GM23338 (cell line): Measurements from ENCODE around the gene BRDT. TPM values are rescaled to one million over a fixed set of nuclear protein-coding genes. Genes with fewer than 3 reads are reported as not detected.

ENCODE experiments used
- ATAC-seq: fragments of 200-7000 bp; cut with Tn5 transposase; 3 replicates; pipeline ENCODE4 v1.9.1; 2020
- DNase-seq: peaks from one replicate; pipeline ENCODE4 v3.0.0-alpha.2; 2015; ENCODE audit warnings: low spot score
- H2AFZ ChIP-seq: fragments of 200-600 bp; sonication (generic); 2 replicates; pipeline ENCODE4 v1.8.0; 2016; ENCODE audit warnings: antibody characterized with exemption, mild to moderate bottlenecking, moderate library complexity
- H3F3A ChIP-seq: fragments of 200-600 bp; sonication (generic); replicated peaks from 2 replicates; pipeline ENCODE4 v1.8.0; 2017; ENCODE audit warnings: antibody characterized with exemption, mixed run types, low read depth
- H3K27ac ChIP-seq: fragments of 200-600 bp; sonication (generic); 2 replicates; pipeline ENCODE4 v1.6.1; 2016; ENCODE audit warnings: low read depth
- H3K27me3 ChIP-seq: fragments of 200-600 bp; sonication (generic); 2 replicates; pipeline ENCODE4 v1.8.0; 2016; ENCODE audit warnings: mild to moderate bottlenecking, mixed run types, moderate library complexity; ENCODE audit not compliant: insufficient read depth
- H3K36me3 ChIP-seq: fragments of 200-600 bp; sonication (generic); 2 replicates; pipeline ENCODE4 v1.8.0; 2016; ENCODE audit warnings: mild to moderate bottlenecking; ENCODE audit not compliant: insufficient read depth
- H3K4me1 ChIP-seq: fragments of 200-600 bp; sonication (generic); 2 replicates; pipeline ENCODE4 v1.8.0; 2016; ENCODE audit warnings: mild to moderate bottlenecking, moderate library complexity; ENCODE audit not compliant: insufficient read depth
- H3K4me2 ChIP-seq: fragments of 200-600 bp; sonication (generic); 2 replicates; pipeline ENCODE4 v1.7.1; 2017; ENCODE audit warnings: mixed run types
- H3K4me3 ChIP-seq: fragments of 200-600 bp; sonication (generic); 2 replicates; pipeline ENCODE4 v1.6.1; 2016; ENCODE audit warnings: mixed run types
- H3K79me2 ChIP-seq: fragments of 200-600 bp; sonication (generic); replicated peaks from 2 replicates; pipeline ENCODE4 v1.8.0; 2017; ENCODE audit warnings: mild to moderate bottlenecking; ENCODE audit not compliant: insufficient read depth
- H3K9me2 ChIP-seq: fragments of 200-600 bp; sonication (generic); 2 replicates; pipeline ENCODE4 v1.8.0; 2017; ENCODE audit not compliant: insufficient read depth
- H4K20me1 ChIP-seq: fragments of 200-600 bp; sonication (generic); replicated peaks from 2 replicates; pipeline ENCODE4 v1.8.0; 2017; ENCODE audit warnings: mild to moderate bottlenecking; ENCODE audit not compliant: insufficient read depth
- H3K27ac Mint-ChIP-seq: 2 replicates; pipeline ENCODE4 v1.8.0; 2020; ENCODE audit warnings: inconsistent platforms, mild to moderate bottlenecking, moderate library complexity, mixed read lengths
- H3K27me3 Mint-ChIP-seq: 3 replicates; pipeline ENCODE4 v1.8.0; 2022; ENCODE audit warnings: low read depth, mild to moderate bottlenecking, moderate library complexity, mixed read lengths, inconsistent platforms; ENCODE audit not compliant: insufficient read depth, poor library complexity
- H3K36me3 Mint-ChIP-seq: 3 replicates; pipeline ENCODE4 v1.8.0; 2021; ENCODE audit warnings: low read depth, mild to moderate bottlenecking, inconsistent platforms, moderate library complexity, mixed read lengths
- H3K4me1 Mint-ChIP-seq: 3 replicates; pipeline ENCODE4 v1.8.0; 2020; ENCODE audit warnings: mild to moderate bottlenecking, inconsistent platforms, mixed read lengths
- H3K4me3 Mint-ChIP-seq: 3 replicates; pipeline ENCODE4 v1.8.0; 2021; ENCODE audit warnings: moderate library complexity, mild to moderate bottlenecking, inconsistent platforms, mixed read lengths
- H3K9me3 Mint-ChIP-seq: 3 replicates; pipeline ENCODE4 v1.8.0; 2020; ENCODE audit warnings: moderate library complexity, mild to moderate bottlenecking, inconsistent platforms, mixed read lengths
- CREB1 ChIP-seq: fragments of 250-450 bp; sonication (Bioruptor Pico); IDR thresholded peaks from 2 replicates; pipeline ENCODE4 v1.5.0; 2020; ENCODE audit warnings: low read depth, mild to moderate bottlenecking, moderate library complexity
- ETS1 ChIP-seq: IDR thresholded peaks from 2 replicates; pipeline ENCODE4 v1.6.1; 2016; ENCODE audit warnings: antibody characterized with exemption
- EZH2 ChIP-seq: fragments of 200-600 bp; sonication (generic); IDR thresholded peaks from one replicate; pipeline ENCODE4 v1.8.0; 2017; ENCODE audit warnings: antibody characterized with exemption, mild to moderate bottlenecking, low read depth; ENCODE audit not compliant: unreplicated experiment
- EZH2phosphoT487 ChIP-seq: fragments of 200-600 bp; sonication (generic); IDR thresholded peaks from one replicate; pipeline ENCODE4 v1.8.1; 2018; ENCODE audit warnings: antibody characterized with exemption; ENCODE audit not compliant: unreplicated experiment
- JUNB ChIP-seq: IDR thresholded peaks from one replicate; pipeline ENCODE4 v1.6.1; 2016; ENCODE audit warnings: antibody characterized with exemption; ENCODE audit not compliant: unreplicated experiment
- NANOG ChIP-seq: IDR thresholded peaks from 2 replicates; pipeline ENCODE4 v1.6.1; 2016; ENCODE audit warnings: antibody characterized with exemption, borderline replicate concordance
- POLR2AphosphoS5 ChIP-seq: IDR thresholded peaks from 2 replicates; pipeline ENCODE4 v1.6.1; 2016; ENCODE audit warnings: antibody characterized with exemption, low read depth
- STAT1 ChIP-seq: IDR thresholded peaks from one replicate; pipeline ENCODE4 v1.6.1; 2016; ENCODE audit warnings: antibody characterized with exemption; ENCODE audit not compliant: unreplicated experiment
- ZNF114 ChIP-seq: fragments of 250-450 bp; sonication (Bioruptor Pico); IDR thresholded peaks from 2 replicates; pipeline ENCODE4 v1.5.0; 2020; ENCODE audit warnings: mild to moderate bottlenecking, moderate library complexity
- ZNF331 ChIP-seq: fragments of 250-450 bp; sonication (Bioruptor Pico); IDR thresholded peaks from 2 replicates; pipeline ENCODE4 v1.5.0; 2020; ENCODE audit warnings: low read depth, mild to moderate bottlenecking, moderate library complexity
- polyA plus RNA-seq: library from polyadenylated mRNA; unstranded; fragments of >200 nt; fragmentation: Nextera tagmentation; extraction: Ambion mirVana; gene quantifications from 2 replicates; pipeline ENCODE4 v1.2.1, GENCODE V29; 2016
- total RNA-seq: library from RNA; depleted of rRNA; stranded (reverse); fragments of >200 nt; shearing (Covaris generic); gene quantifications from 2 replicates; pipeline ENCODE4 v1.2.3, GENCODE V29; 2014
- TF ChIP-seq, protein P1 (sequence below): IDR thresholded peaks from one replicate; pipeline ENCODE4 v1.6.1; 2018; ENCODE audit warnings: antibody characterized with exemption; ENCODE audit not compliant: unreplicated experiment
- TF ChIP-seq, protein P2 (sequence below): fragments of 250-450 bp; sonication (Bioruptor Pico); IDR thresholded peaks from 2 replicates; pipeline ENCODE4 v1.5.0; 2020; ENCODE audit warnings: mild to moderate bottlenecking, moderate library complexity
- TF ChIP-seq, protein P3 (sequence below), 2 experiments: fragments of 200-600 bp in 1 of 2; sonication (generic) in 1 of 2; conservative IDR thresholded peaks; 2 replicates each; pipeline versions ENCODE4 v1.5.1 to v1.6.1; 2016 to 2017; ENCODE audit warnings: antibody characterized with exemption in 2 of 2, low read depth in 2 of 2, mild to moderate bottlenecking in 2 of 2, moderate library complexity in 1 of 2

Gene BRDT
- total and polyA plus RNA-seq, 2 experiments from 2014 or later, result 0.58 to 0.80 TPM

- Mint-ChIP-seq H3K36me3 (no peaks in the 10 kb centered on the region), H3K9me3 (no peaks in the 10 kb centered on the region; the same call in 2 of the 3 replicates), H3K27me3 (peaks cover 1% of the 10 kb centered on the region), H3K27ac (no peak overlapping the region), H3K4me1 (no peaks in the 10 kb centered on the region), H3K4me3 (no peak overlapping the region)
- Histone ChIP-seq H2AFZ (no peak overlapping the region), H3K79me2 (no peaks in the 10 kb centered on the region), H3K9me2 (no peaks in the 10 kb centered on the region), H3K4me1 (no peaks in the 10 kb centered on the region), H3K4me3 (no peak overlapping the region), H3F3A (no peaks in the 10 kb centered on the region), H3K36me3 (no peaks in the 10 kb centered on the region), H3K27me3 (no peaks in the 10 kb centered on the region), H3K27ac (no peak overlapping the region), H3K4me2 (no peak overlapping the region), H4K20me1 (no peaks in the 10 kb centered on the region)
- TF ChIP-seq STAT1, result no peak
- TF ChIP-seq ZNF114 (CRISPR knock-in tag), result no peak
- TF ChIP-seq NANOG, result no peak
- no peak for TF ChIP-seq JUNB
- no peak for TF ChIP-seq CREB1 (CRISPR knock-in tag)
- no peak for TF ChIP-seq EZH2
- no peak for TF ChIP-seq ETS1
- TF ChIP-seq POLR2AphosphoS5, result no peak
- TF ChIP-seq, protein P1, sequence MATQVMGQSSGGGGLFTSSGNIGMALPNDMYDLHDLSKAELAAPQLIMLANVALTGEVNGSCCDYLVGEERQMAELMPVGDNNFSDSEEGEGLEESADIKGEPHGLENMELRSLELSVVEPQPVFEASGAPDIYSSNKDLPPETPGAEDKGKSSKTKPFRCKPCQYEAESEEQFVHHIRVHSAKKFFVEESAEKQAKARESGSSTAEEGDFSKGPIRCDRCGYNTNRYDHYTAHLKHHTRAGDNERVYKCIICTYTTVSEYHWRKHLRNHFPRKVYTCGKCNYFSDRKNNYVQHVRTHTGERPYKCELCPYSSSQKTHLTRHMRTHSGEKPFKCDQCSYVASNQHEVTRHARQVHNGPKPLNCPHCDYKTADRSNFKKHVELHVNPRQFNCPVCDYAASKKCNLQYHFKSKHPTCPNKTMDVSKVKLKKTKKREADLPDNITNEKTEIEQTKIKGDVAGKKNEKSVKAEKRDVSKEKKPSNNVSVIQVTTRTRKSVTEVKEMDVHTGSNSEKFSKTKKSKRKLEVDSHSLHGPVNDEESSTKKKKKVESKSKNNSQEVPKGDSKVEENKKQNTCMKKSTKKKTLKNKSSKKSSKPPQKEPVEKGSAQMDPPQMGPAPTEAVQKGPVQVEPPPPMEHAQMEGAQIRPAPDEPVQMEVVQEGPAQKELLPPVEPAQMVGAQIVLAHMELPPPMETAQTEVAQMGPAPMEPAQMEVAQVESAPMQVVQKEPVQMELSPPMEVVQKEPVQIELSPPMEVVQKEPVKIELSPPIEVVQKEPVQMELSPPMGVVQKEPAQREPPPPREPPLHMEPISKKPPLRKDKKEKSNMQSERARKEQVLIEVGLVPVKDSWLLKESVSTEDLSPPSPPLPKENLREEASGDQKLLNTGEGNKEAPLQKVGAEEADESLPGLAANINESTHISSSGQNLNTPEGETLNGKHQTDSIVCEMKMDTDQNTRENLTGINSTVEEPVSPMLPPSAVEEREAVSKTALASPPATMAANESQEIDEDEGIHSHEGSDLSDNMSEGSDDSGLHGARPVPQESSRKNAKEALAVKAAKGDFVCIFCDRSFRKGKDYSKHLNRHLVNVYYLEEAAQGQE, result no peak
- no peak for TF ChIP-seq EZH2phosphoT487
- TF ChIP-seq, protein P2, sequence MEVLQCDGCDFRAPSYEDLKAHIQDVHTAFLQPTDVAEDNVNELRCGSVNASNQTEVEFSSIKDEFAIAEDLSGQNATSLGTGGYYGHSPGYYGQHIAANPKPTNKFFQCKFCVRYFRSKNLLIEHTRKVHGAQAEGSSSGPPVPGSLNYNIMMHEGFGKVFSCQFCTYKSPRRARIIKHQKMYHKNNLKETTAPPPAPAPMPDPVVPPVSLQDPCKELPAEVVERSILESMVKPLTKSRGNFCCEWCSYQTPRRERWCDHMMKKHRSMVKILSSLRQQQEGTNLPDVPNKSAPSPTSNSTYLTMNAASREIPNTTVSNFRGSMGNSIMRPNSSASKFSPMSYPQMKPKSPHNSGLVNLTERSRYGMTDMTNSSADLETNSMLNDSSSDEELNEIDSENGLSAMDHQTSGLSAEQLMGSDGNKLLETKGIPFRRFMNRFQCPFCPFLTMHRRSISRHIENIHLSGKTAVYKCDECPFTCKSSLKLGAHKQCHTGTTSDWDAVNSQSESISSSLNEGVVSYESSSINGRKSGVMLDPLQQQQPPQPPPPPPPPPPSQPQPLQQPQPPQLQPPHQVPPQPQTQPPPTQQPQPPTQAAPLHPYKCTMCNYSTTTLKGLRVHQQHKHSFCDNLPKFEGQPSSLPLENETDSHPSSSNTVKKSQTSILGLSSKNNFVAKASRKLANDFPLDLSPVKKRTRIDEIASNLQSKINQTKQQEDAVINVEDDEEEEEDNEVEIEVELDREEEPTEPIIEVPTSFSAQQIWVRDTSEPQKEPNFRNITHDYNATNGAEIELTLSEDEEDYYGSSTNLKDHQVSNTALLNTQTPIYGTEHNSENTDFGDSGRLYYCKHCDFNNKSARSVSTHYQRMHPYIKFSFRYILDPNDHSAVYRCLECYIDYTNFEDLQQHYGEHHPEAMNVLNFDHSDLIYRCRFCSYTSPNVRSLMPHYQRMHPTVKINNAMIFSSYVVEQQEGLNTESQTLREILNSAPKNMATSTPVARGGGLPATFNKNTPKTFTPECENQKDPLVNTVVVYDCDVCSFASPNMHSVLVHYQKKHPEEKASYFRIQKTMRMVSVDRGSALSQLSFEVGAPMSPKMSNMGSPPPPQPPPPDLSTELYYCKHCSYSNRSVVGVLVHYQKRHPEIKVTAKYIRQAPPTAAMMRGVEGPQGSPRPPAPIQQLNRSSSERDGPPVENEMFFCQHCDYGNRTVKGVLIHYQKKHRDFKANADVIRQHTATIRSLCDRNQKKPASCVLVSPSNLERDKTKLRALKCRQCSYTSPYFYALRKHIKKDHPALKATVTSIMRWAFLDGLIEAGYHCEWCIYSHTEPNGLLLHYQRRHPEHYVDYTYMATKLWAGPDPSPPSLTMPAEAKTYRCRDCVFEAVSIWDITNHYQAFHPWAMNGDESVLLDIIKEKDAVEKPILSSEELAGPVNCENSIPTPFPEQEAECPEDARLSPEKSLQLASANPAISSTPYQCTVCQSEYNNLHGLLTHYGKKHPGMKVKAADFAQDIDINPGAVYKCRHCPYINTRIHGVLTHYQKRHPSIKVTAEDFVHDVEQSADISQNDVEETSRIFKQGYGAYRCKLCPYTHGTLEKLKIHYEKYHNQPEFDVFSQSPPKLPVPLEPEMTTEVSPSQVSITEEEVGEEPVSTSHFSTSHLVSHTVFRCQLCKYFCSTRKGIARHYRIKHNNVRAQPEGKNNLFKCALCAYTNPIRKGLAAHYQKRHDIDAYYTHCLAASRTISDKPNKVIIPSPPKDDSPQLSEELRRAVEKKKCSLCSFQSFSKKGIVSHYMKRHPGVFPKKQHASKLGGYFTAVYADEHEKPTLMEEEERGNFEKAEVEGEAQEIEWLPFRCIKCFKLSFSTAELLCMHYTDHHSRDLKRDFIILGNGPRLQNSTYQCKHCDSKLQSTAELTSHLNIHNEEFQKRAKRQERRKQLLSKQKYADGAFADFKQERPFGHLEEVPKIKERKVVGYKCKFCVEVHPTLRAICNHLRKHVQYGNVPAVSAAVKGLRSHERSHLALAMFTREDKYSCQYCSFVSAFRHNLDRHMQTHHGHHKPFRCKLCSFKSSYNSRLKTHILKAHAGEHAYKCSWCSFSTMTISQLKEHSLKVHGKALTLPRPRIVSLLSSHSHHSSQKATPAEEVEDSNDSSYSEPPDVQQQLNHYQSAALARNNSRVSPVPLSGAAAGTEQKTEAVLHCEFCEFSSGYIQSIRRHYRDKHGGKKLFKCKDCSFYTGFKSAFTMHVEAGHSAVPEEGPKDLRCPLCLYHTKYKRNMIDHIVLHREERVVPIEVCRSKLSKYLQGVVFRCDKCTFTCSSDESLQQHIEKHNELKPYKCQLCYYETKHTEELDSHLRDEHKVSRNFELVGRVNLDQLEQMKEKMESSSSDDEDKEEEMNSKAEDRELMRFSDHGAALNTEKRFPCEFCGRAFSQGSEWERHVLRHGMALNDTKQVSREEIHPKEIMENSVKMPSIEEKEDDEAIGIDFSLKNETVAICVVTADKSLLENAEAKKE (CRISPR knock-in tag), result no peak
- no peak for TF ChIP-seq ZNF331
- TF ChIP-seq, protein P3, sequence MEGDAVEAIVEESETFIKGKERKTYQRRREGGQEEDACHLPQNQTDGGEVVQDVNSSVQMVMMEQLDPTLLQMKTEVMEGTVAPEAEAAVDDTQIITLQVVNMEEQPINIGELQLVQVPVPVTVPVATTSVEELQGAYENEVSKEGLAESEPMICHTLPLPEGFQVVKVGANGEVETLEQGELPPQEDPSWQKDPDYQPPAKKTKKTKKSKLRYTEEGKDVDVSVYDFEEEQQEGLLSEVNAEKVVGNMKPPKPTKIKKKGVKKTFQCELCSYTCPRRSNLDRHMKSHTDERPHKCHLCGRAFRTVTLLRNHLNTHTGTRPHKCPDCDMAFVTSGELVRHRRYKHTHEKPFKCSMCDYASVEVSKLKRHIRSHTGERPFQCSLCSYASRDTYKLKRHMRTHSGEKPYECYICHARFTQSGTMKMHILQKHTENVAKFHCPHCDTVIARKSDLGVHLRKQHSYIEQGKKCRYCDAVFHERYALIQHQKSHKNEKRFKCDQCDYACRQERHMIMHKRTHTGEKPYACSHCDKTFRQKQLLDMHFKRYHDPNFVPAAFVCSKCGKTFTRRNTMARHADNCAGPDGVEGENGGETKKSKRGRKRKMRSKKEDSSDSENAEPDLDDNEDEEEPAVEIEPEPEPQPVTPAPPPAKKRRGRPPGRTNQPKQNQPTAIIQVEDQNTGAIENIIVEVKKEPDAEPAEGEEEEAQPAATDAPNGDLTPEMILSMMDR (conservative IDR thresholded peaks at IDR 0.05; ENCODE audit: low read depth in 2 of 2), result no peak
- ATAC-seq, result no peak
- DNase-seq, result no peak
Measured at GRCh38 chr1:92013923-92014322, 64.7 kb downstream of the BRDT start.
